Measurements from ENCODE around the gene RYR1. TPM values are rescaled to one million over a fixed set of nuclear protein-coding genes. Genes with fewer than 3 reads are reported as not detected.
"Not testable (repeated sequence)": the region's sequence is repeated elsewhere in the genome, so short reads cannot be mapped to it uniquely, and the experiment has no call there.

Gene RYR1
- total and polyA plus RNA-seq, 2 donors (not counting 1 experiment from before 2014, with no cell fraction given) = 0.43 to 3.8 TPM

- Mint-ChIP-seq H3K4me3 (no peak overlapping the region), H3K9me3 (ENCODE audit: insufficient read depth) (no peaks in the 10 kb centered on the region), H3K27me3 (no peaks in the 10 kb centered on the region), H3K27ac (no peak overlapping the region), H3K4me1 (no peaks in the 10 kb centered on the region)
- ChIA-PET POLR2A (interaction anchor here (0.5 to 0.7 kb wide), 2 partner anchors 16 to 335 kb away, joined by 4 to 6 read pairs; no protein-coding TSS in a partner anchor), CTCF (no interaction called here)
- no peaks in the 10 kb centered on the region for H3K27me3 ChIP-seq (replicated peaks in 1 of 4; ENCODE audit: control extremely low read depth in 1 of 4, control insufficient read depth in 3 of 4, insufficient read depth in 4 of 4, low read length in 3 of 4)
- ATAC-seq (ENCODE audit: low read depth) (no peak), DNase-seq (no peak)
- intact Hi-C loops (cut with micrococcal nuclease) = no loop called here
- over 99% methylated on average over 9 of the region's 11 CpGs for WGBS (ENCODE audit: insufficient coverage)
- H3K79me2 ChIP-seq (ENCODE audit: control insufficient read depth, insufficient read depth, low read length) = no peaks in the 10 kb centered on the region
- H3K4me3 ChIP-seq (ENCODE audit: control extremely low read depth in 1 of 5, extremely low read depth in 1 of 5, insufficient read depth in 1 of 5, low read depth in 2 of 5, low read length in 4 of 5) = no peak overlapping the region
- no peak overlapping the region for H3K27ac ChIP-seq (ENCODE audit: low read length in 2 of 2)
- H3K36me3 ChIP-seq (replicated peaks in 1 of 2; ENCODE audit: control extremely low read depth in 1 of 2, control insufficient read depth in 1 of 2, extremely low read depth in 1 of 2, insufficient read depth in 2 of 2, low read length in 1 of 2) = peaks cover 4 to 52% of the 10 kb centered on the region in 2 experiments
- TF ChIP-seq EZH2 (IDR thresholded peaks at IDR 0.05; ENCODE audit: borderline replicate concordance, insufficient read depth, low read depth, low read length, poor library complexity, severe bottlenecking) (no peak), CTCF (IDR thresholded peaks at IDR 0.05) (no peak)
- H3K9ac ChIP-seq (ENCODE audit: low read length) = no peak overlapping the region
- no peaks in the 10 kb centered on the region for H4K20me1 ChIP-seq (ENCODE audit: control insufficient read depth, insufficient read depth, low read length, poor library complexity, severe bottlenecking)
- H3K9me3 ChIP-seq (ENCODE audit: control extremely low read depth in 1 of 3, control insufficient read depth in 2 of 3, insufficient read depth in 1 of 3, low read length in 2 of 3) = no peaks in the 10 kb centered on the region
- H2AFZ ChIP-seq (ENCODE audit: insufficient read depth, low read depth, low read length, poor library complexity, severe bottlenecking) = no peak overlapping the region
- H3K4me2 ChIP-seq (replicated peaks; ENCODE audit: low read depth, low read length, poor library complexity, severe bottlenecking) = no peak overlapping the region
- H3K4me1 ChIP-seq (ENCODE audit: control insufficient read depth in 2 of 2, insufficient read depth in 2 of 2, low read length in 2 of 2) = no peaks in the 10 kb centered on the region
Measured at GRCh38 chr19:38599722-38600121, 166.2 kb downstream of the RYR1 start.

GRCh38 chr19:38602856-38603255 is 169.4 kb downstream of the RYR1 start:
- DNase-seq; intact Hi-C loops (cut with micrococcal nuclease); H3K4me3 Mint-ChIP-seq; H3K4me3 ChIP-seq (ENCODE audit: control extremely low read depth in 1 of 5, extremely low read depth in 1 of 5, insufficient read depth in 1 of 5, low read depth in 2 of 5, low read length in 4 of 5); ATAC-seq (ENCODE audit: low read depth); H3K27me3 Mint-ChIP-seq; H3K27me3 ChIP-seq (replicated peaks in 1 of 4; ENCODE audit: control extremely low read depth in 1 of 4, control insufficient read depth in 3 of 4, insufficient read depth in 4 of 4, low read length in 3 of 4); H3K4me1 Mint-ChIP-seq; H3K27ac Mint-ChIP-seq; H3K9me3 ChIP-seq (ENCODE audit: control extremely low read depth in 1 of 3, control insufficient read depth in 2 of 3, insufficient read depth in 1 of 3, low read length in 2 of 3); H4K20me1 ChIP-seq (ENCODE audit: control insufficient read depth, insufficient read depth, low read length, poor library complexity, severe bottlenecking); POLR2A ChIA-PET; CTCF ChIA-PET; H2AFZ ChIP-seq (ENCODE audit: insufficient read depth, low read depth, low read length, poor library complexity, severe bottlenecking); H3K9ac ChIP-seq (ENCODE audit: low read length); H3K4me2 ChIP-seq (replicated peaks; ENCODE audit: low read depth, low read length, poor library complexity, severe bottlenecking); H3K9me3 Mint-ChIP-seq (ENCODE audit: insufficient read depth); H3K4me1 ChIP-seq (ENCODE audit: control insufficient read depth in 2 of 2, insufficient read depth in 2 of 2, low read length in 2 of 2); H3K79me2 ChIP-seq (ENCODE audit: control insufficient read depth, insufficient read depth, low read length); H3K27ac ChIP-seq (ENCODE audit: low read length in 2 of 2): not testable (repeated sequence)
- peaks cover 2 to 51% of the 10 kb centered on the region in 2 experiments for H3K36me3 ChIP-seq (replicated peaks in 1 of 2; ENCODE audit: control extremely low read depth in 1 of 2, control insufficient read depth in 1 of 2, extremely low read depth in 1 of 2, insufficient read depth in 2 of 2, low read length in 1 of 2)
- no CpG with 5 or more reads among the region's 5 CpGs for WGBS (ENCODE audit: insufficient coverage)

All from B cell (primary cell).